OCI-LY3 (cell line): ENCODE measurements around the gene PALLD.

ENCODE experiments used
- H2AFZ ChIP-seq: fragments of 200-600, 300-600 bp; shearing (Covaris generic); 2 replicates; pipeline ENCODE4 v1.6.0; 2014; ENCODE audit warnings: antibody characterized with exemption, low read depth, low read length
- H3K27ac ChIP-seq: fragments of 200-600, 300-600 bp; sonication (generic); 2 replicates; pipeline ENCODE4 v1.5.1; 2014; ENCODE audit warnings: mild to moderate bottlenecking, low read length, moderate library complexity, mixed read lengths
- H3K27me3 ChIP-seq: fragments of 200-600, 300-600 bp; sonication (generic); 2 replicates; pipeline ENCODE4 v1.6.1; 2014; ENCODE audit warnings: low read depth, low read length, mixed read lengths
- H3K36me3 ChIP-seq: fragments of 200-600, 300-600 bp; sonication (generic); replicated peaks from 2 replicates; pipeline ENCODE3; 2014; ENCODE audit warnings: low read depth, low read length, mixed read lengths
- H3K4me1 ChIP-seq: fragments of 300-600, 200-600 bp; sonication (generic); 2 replicates; pipeline ENCODE4 v1.6.1; 2014; ENCODE audit warnings: low read length, mixed read lengths
- H3K4me2 ChIP-seq: fragments of 200-600, 300-600 bp; sonication (generic); 2 replicates; pipeline ENCODE4 v1.6.1; 2014; ENCODE audit warnings: low read length, mixed read lengths
- H3K4me3 ChIP-seq: fragments of 300-600, 200-600 bp; sonication (generic); 2 replicates; pipeline ENCODE4 v1.5.1; 2014; ENCODE audit warnings: antibody characterized with exemption, mild to moderate bottlenecking, low read length, moderate library complexity
- H3K79me2 ChIP-seq: fragments of 300-600, 200-600 bp; shearing (Covaris generic); 2 replicates; pipeline ENCODE4 v1.6.1; 2014; ENCODE audit warnings: mild to moderate bottlenecking, low read length, mixed read lengths
- H3K9ac ChIP-seq: fragments of 300-600, 200-600 bp; shearing (Covaris generic); 2 replicates; pipeline ENCODE4 v1.6.0; 2014; ENCODE audit warnings: mild to moderate bottlenecking, low read length, moderate library complexity
- H3K9me3 ChIP-seq: fragments of 200-600, 300-600 bp; shearing (Covaris generic); 2 replicates; pipeline ENCODE4 v1.6.1; 2014; ENCODE audit warnings: low read length, mixed read lengths; ENCODE audit not compliant: insufficient read depth
- H4K20me1 ChIP-seq: fragments of 200-600, 300-600 bp; sonication (generic); 2 replicates; pipeline ENCODE4 v1.6.1; 2016; ENCODE audit warnings: low read length, mixed read lengths; ENCODE audit not compliant: insufficient read depth
- CTCF ChIP-seq: fragments of 200-600, 300-600 bp; sonication (generic); IDR thresholded peaks from 2 replicates; pipeline ENCODE4 v1.5.1; 2014; ENCODE audit warnings: antibody characterized with exemption, low read length, low read depth
- EZH2phosphoT487 ChIP-seq: fragments of 200-600 bp; shearing (Covaris generic); IDR thresholded peaks from 2 replicates; pipeline ENCODE4 v1.6.1; 2018; ENCODE audit warnings: antibody characterized with exemption, mixed run types, low read depth

Gene PALLD

DNA sequence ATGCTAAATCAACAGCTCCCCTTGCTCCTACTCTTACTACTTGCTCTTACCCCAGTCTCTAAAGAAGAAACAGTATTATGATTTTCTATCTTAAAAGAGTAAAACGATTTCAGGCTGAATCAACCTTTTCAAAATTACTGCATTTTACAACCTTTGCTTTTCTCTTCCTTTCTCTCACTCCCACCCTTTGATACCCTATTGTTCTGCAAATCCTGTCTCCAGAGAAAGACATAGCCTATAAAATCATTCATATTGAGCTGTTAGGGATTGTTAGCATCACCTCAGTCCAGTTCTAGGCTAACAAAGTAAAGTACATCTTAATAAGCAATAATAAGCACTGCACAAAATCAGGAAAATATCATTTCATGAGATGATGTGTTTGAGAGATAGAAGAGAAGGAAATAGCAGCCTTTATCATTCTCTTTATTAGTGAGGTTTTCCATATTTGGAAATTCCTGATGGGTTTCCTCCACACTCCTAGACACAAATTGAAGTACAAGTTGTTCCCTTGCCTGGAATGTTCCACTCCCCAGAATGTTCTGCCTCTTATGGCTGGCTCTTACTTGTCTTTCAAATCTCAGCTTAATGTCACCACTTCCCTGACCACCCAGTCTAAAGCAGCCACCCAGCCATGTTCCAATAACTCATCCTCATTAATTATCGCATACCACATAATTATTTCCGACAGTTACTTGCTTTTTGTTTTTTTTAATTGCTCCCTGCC, 219.7 kb downstream of the PALLD start:
- TF ChIP-seq EZH2phosphoT487 (no peak), CTCF (no peak)
- no peak overlapping the region for H3K4me2 ChIP-seq
- H3K27ac ChIP-seq, result no peak overlapping the region
- H3K4me1 ChIP-seq, result no peaks in the 10 kb centered on the region
- peaks cover 28% of the 10 kb centered on the region for H3K27me3 ChIP-seq
- H3K9me3 ChIP-seq, result no peaks in the 10 kb centered on the region
- H3K9ac ChIP-seq, result no peak overlapping the region
- H3K36me3 ChIP-seq, result no peaks in the 10 kb centered on the region
- no peaks in the 10 kb centered on the region for H3K79me2 ChIP-seq
- no peak overlapping the region for H3K4me3 ChIP-seq
- H4K20me1 ChIP-seq, result no peaks in the 10 kb centered on the region
- H2AFZ ChIP-seq, result no peak overlapping the region

GRCh38 chr4:168717847-168718246, 221.0 kb downstream of the PALLD start:
- TF ChIP-seq CTCF, result no peak
- H3K27ac ChIP-seq, result no peak overlapping the region
- H3K27me3 ChIP-seq, result peaks cover 40% of the 10 kb centered on the region
- H3K36me3 ChIP-seq, result no peaks in the 10 kb centered on the region
- no peak overlapping the region for H3K4me2 ChIP-seq
- H4K20me1 ChIP-seq, result no peaks in the 10 kb centered on the region
- H3K4me3 ChIP-seq, result no peak overlapping the region
- H3K4me1 ChIP-seq, result peaks cover 8% of the 10 kb centered on the region
- no peaks in the 10 kb centered on the region for H3K79me2 ChIP-seq
- no peak overlapping the region for H2AFZ ChIP-seq
- no peak overlapping the region for H3K9ac ChIP-seq
- no peaks in the 10 kb centered on the region for H3K9me3 ChIP-seq

- Histone ChIP-seq H3K27me3 (peaks cover 43% of the 10 kb centered on the region), H4K20me1 (no peaks in the 10 kb centered on the region), H3K27ac (no peak overlapping the region), H2AFZ (no peak overlapping the region), H3K9ac (no peak overlapping the region), H3K79me2 (no peaks in the 10 kb centered on the region), H3K4me1 (peaks cover 26% of the 10 kb centered on the region), H3K36me3 (no peaks in the 10 kb centered on the region), H3K4me3 (no peak overlapping the region), H3K9me3 (no peaks in the 10 kb centered on the region), H3K4me2 (no peak overlapping the region)
- TF ChIP-seq CTCF, result no peak
- no peak for TF ChIP-seq EZH2phosphoT487
These were observed 222.9 kb downstream of the PALLD start for GRCh38 chr4:168719725-168720124.

GRCh38 chr4:168720396-168720900, 223.6 kb downstream of the PALLD start:
- no peaks in the 10 kb centered on the region for H4K20me1 ChIP-seq
- H3K9ac ChIP-seq, result no peak overlapping the region
- H3K36me3 ChIP-seq, result no peaks in the 10 kb centered on the region
- no peak for TF ChIP-seq CTCF
- TF ChIP-seq EZH2phosphoT487, result no peak
- no peak overlapping the region for H2AFZ ChIP-seq
- H3K27me3 ChIP-seq, result peaks cover 46% of the 10 kb centered on the region
- H3K4me3 ChIP-seq, result no peak overlapping the region
- no peaks in the 10 kb centered on the region for H3K79me2 ChIP-seq
- no peak overlapping the region for H3K4me2 ChIP-seq
- H3K9me3 ChIP-seq, result no peaks in the 10 kb centered on the region
- peaks cover 32% of the 10 kb centered on the region for H3K4me1 ChIP-seq
- no peak overlapping the region for H3K27ac ChIP-seq
